ENCODE results near the gene NTM.

The NTM gene

DNA sequence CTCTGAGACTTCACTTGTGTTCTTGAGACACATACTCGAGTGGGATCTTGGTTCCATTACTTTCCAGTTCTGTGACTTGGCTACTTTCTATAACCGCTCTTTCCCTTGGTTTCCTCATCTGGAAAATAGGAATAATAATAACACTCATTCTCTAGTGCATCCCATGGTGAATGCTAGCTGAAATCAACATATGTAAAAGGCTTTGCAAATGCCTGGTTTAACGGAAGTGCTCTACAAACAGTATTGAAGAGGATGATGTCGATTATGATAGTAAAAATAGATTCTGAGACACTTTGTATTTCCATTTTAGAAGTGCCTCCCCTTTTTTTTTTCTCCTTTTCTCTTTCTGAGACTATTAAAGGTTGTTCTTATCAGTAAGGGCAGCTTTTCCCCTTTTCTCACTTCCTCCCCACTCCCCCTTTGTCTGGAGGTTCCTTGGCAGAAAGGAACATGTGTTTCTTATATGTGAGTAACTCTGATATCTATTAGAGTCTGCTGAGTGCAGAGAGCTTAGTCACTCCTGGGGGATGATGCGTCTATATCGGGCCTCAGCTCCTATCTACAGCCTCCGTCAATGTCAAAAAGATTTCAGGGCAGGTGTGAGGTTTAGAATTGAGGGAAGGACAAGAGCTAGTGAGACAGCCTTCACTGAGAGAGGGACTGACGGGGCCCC lies 489.3 kb downstream of the NTM start:
- Histone ChIP-seq H3K79me2 (ENCODE audit: control insufficient read depth, low read length) (no peaks in the 10 kb centered on the region), H3F3A (ENCODE audit: control insufficient read depth, insufficient read depth) (no peaks in the 10 kb centered on the region), H4K20me1 (ENCODE audit: control insufficient read depth, insufficient read depth, low read depth, low read length) (no peaks in the 10 kb centered on the region), H3K27me3 (ENCODE audit: control insufficient read depth, low read length) (no peaks in the 10 kb centered on the region), H3K4me2 (ENCODE audit: low read length) (no peak overlapping the region), H3K4me1 (ENCODE audit: control insufficient read depth, low read length) (no peaks in the 10 kb centered on the region), H3K4me3 (ENCODE audit: low read length) (no peak overlapping the region), H3K9me3 (ENCODE audit: control insufficient read depth, insufficient read depth, low read length) (no peaks in the 10 kb centered on the region), H3K36me3 (ENCODE audit: control insufficient read depth, low read length) (no peaks in the 10 kb centered on the region), H3K9me2 (replicated peaks; ENCODE audit: control insufficient read depth, low read length) (no peaks in the 10 kb centered on the region), H3K27ac (ENCODE audit: low read depth, low read length) (no peak overlapping the region)
- TF ChIP-seq EZH2phosphoT487 (IDR thresholded peaks at IDR 0.05; ENCODE audit: borderline replicate concordance, low read length) (no peak), CTCF (IDR thresholded peaks at IDR 0.05; ENCODE audit: low read depth, low read length, poor library complexity, severe bottlenecking) (no peak)

- Histone ChIP-seq H3K9me2 (replicated peaks; ENCODE audit: control insufficient read depth, low read length) (no peaks in the 10 kb centered on the region), H3K9me3 (ENCODE audit: control insufficient read depth, insufficient read depth, low read length) (no peaks in the 10 kb centered on the region), H3K36me3 (ENCODE audit: control insufficient read depth, low read length) (no peaks in the 10 kb centered on the region), H3K27ac (ENCODE audit: low read depth, low read length) (no peak overlapping the region), H4K20me1 (ENCODE audit: control insufficient read depth, insufficient read depth, low read depth, low read length) (no peaks in the 10 kb centered on the region), H3K4me2 (ENCODE audit: low read length) (no peak overlapping the region), H3K79me2 (ENCODE audit: control insufficient read depth, low read length) (no peaks in the 10 kb centered on the region), H3K4me1 (ENCODE audit: control insufficient read depth, low read length) (no peaks in the 10 kb centered on the region), H3K4me3 (ENCODE audit: low read length) (no peak overlapping the region), H3F3A (ENCODE audit: control insufficient read depth, insufficient read depth) (no peaks in the 10 kb centered on the region), H3K27me3 (ENCODE audit: control insufficient read depth, low read length) (no peaks in the 10 kb centered on the region)
- TF ChIP-seq CTCF (IDR thresholded peaks at IDR 0.05; ENCODE audit: low read depth, low read length, poor library complexity, severe bottlenecking) (no peak), EZH2phosphoT487 (IDR thresholded peaks at IDR 0.05; ENCODE audit: borderline replicate concordance, low read length) (no peak)
Measured at GRCh38 chr11:131864228-131864627, 493.8 kb downstream of the NTM start.

- Histone ChIP-seq H3K4me3 (ENCODE audit: low read length) (no peak overlapping the region), H3K36me3 (ENCODE audit: control insufficient read depth, low read length) (no peaks in the 10 kb centered on the region), H3K27ac (ENCODE audit: low read depth, low read length) (no peak overlapping the region), H3K4me2 (ENCODE audit: low read length) (no peak overlapping the region), H3K79me2 (ENCODE audit: control insufficient read depth, low read length) (no peaks in the 10 kb centered on the region), H3K9me3 (ENCODE audit: control insufficient read depth, insufficient read depth, low read length) (no peaks in the 10 kb centered on the region), H3F3A (ENCODE audit: control insufficient read depth, insufficient read depth) (no peaks in the 10 kb centered on the region), H3K27me3 (ENCODE audit: control insufficient read depth, low read length) (no peaks in the 10 kb centered on the region), H3K4me1 (ENCODE audit: control insufficient read depth, low read length) (no peaks in the 10 kb centered on the region), H4K20me1 (ENCODE audit: control insufficient read depth, insufficient read depth, low read depth, low read length) (no peaks in the 10 kb centered on the region), H3K9me2 (replicated peaks; ENCODE audit: control insufficient read depth, low read length) (no peaks in the 10 kb centered on the region)
- no peak for TF ChIP-seq CTCF (IDR thresholded peaks at IDR 0.05; ENCODE audit: low read depth, low read length, poor library complexity, severe bottlenecking)
- no peak for TF ChIP-seq EZH2phosphoT487 (IDR thresholded peaks at IDR 0.05; ENCODE audit: borderline replicate concordance, low read length)
Measured at GRCh38 chr11:131865860-131866259, 495.4 kb downstream of the NTM start.
